ENCODE measurements around the gene TIGIT. TPM values are rescaled to one million over a fixed set of nuclear protein-coding genes. Genes with fewer than 3 reads are reported as not detected.

The TIGIT gene
- total RNA-seq, 2 experiments from 2014 or later = 57.0 to 63.8 TPM

GRCh38 chr3:114351123-114351821 lies 57.4 kb downstream of the TIGIT start:
- DNase-seq = no peak
- intact Hi-C loops (cut with micrococcal nuclease) = no loop called here
- H3K36me3 Mint-ChIP-seq = peaks cover 4% of the 10 kb centered on the region
- no peaks in the 10 kb centered on the region for H3K4me1 Mint-ChIP-seq (ENCODE audit: low read depth)
- CTCF ChIA-PET = no interaction called here
- no peak overlapping the region for H3K27ac Mint-ChIP-seq
- no peak overlapping the region for H3K4me3 Mint-ChIP-seq
- no peaks in the 10 kb centered on the region for H3K27me3 Mint-ChIP-seq
- POLR2A ChIA-PET = interaction anchor here (0.6 kb wide), 1 partner anchor 776 kb away, joined by 3 read pairs; no protein-coding TSS in a partner anchor
- H3K9me3 Mint-ChIP-seq = no peaks in the 10 kb centered on the region

GRCh38 chr3:114351822-114352145 lies 58.0 kb downstream of the TIGIT start:
- Mint-ChIP-seq H3K4me3 (no peak overlapping the region), H3K4me1 (ENCODE audit: low read depth) (no peaks in the 10 kb centered on the region), H3K36me3 (peaks cover 4% of the 10 kb centered on the region), H3K27ac (no peak overlapping the region), H3K27me3 (no peaks in the 10 kb centered on the region), H3K9me3 (no peaks in the 10 kb centered on the region)
- CTCF ChIA-PET = no interaction called here
- no peak for DNase-seq
- POLR2A ChIA-PET = no interaction called here
- intact Hi-C loops (cut with micrococcal nuclease) = no loop called here

GRCh38 chr3:114355653-114356052 lies 61.8 kb downstream of the TIGIT start:
- no peaks in the 10 kb centered on the region for H3K4me1 Mint-ChIP-seq (ENCODE audit: low read depth)
- H3K27me3 Mint-ChIP-seq = no peaks in the 10 kb centered on the region
- no peaks in the 10 kb centered on the region for H3K36me3 Mint-ChIP-seq
- no peak overlapping the region for H3K4me3 Mint-ChIP-seq
- H3K9me3 Mint-ChIP-seq = no peaks in the 10 kb centered on the region
- ChIA-PET POLR2A (no interaction called here), CTCF (interaction anchor here (0.6 kb wide), 1 partner anchor 1582 kb away, joined by 3 read pairs; no protein-coding TSS in a partner anchor)
- H3K27ac Mint-ChIP-seq = no peak overlapping the region
- intact Hi-C loops (cut with micrococcal nuclease) = no loop called here
- DNase-seq = no peak

GRCh38 chr3:114356066-114356465 lies 62.2 kb downstream of the TIGIT start:
- CTCF ChIA-PET = interaction anchor here (0.6 to 0.7 kb wide), 3 partner anchors 65 to 1581 kb away, joined by 3 read pairs; no protein-coding TSS in a partner anchor
- Mint-ChIP-seq H3K4me1 (ENCODE audit: low read depth) (peaks cover under 1% of the 10 kb centered on the region), H3K36me3 (no peaks in the 10 kb centered on the region), H3K4me3 (no peak overlapping the region), H3K9me3 (no peaks in the 10 kb centered on the region), H3K27me3 (no peaks in the 10 kb centered on the region), H3K27ac (no peak overlapping the region)
- intact Hi-C loops (cut with micrococcal nuclease) = no loop called here
- no peak for DNase-seq
- POLR2A ChIA-PET = no interaction called here

GRCh38 chr3:114356525-114356924 lies 62.7 kb downstream of the TIGIT start:
- intact Hi-C loops (cut with micrococcal nuclease) = no loop called here
- Mint-ChIP-seq H3K9me3 (no peaks in the 10 kb centered on the region), H3K4me3 (no peak overlapping the region), H3K36me3 (no peaks in the 10 kb centered on the region), H3K27ac (no peak overlapping the region), H3K27me3 (no peaks in the 10 kb centered on the region), H3K4me1 (ENCODE audit: low read depth) (peaks cover 5% of the 10 kb centered on the region)
- POLR2A ChIA-PET = no interaction called here
- CTCF ChIA-PET = interaction anchor here (0.6 to 1.0 kb wide), 3 partner anchors 66 to 201 kb away, joined by 3 to 5 read pairs (median 3); no protein-coding TSS in a partner anchor
- DNase-seq = no peak

Other genes with a start within 250 kb of the TIGIT start
- gene CCDC191, start 237.5 kb upstream of the TIGIT start, total RNA-seq = 1 to 10 TPM; 3.5 TPM
- gene QTRT2, start 237.3 kb upstream of the TIGIT start, total RNA-seq = 10 to 100 TPM; 27.2 to 30.7 TPM
- gene DRD3, start 115.0 kb upstream of the TIGIT start, total RNA-seq = not detected
- under 1 TPM; 0.31 to 0.33 TPM for gene ZNF80, start 56.5 kb upstream of the TIGIT start, total RNA-seq

All from activated CD4-positive, alpha-beta memory T cell treated with anti-CD3 and anti-CD28 coated beads for 36 hours (primary cell).